ENCODE results near the gene YWHAE.
"Not testable (repeated sequence)": the region's sequence is repeated elsewhere in the genome, so short reads cannot be mapped to it uniquely, and the experiment has no call there.

Gene YWHAE

GRCh38 chr17:1390432-1391367 is 9.3 kb downstream of the YWHAE start:
- H3K36me3 ChIP-seq (ENCODE audit: control insufficient read depth in 5 of 5, insufficient read depth in 5 of 5, low read length in 5 of 5): peaks cover 0 to 4% (median 0%) of the 10 kb centered on the region in 5 donors
- peaks cover 0 to 69% (median 69%) of the 10 kb centered on the region in 5 donors for H3K4me1 ChIP-seq (ENCODE audit: control insufficient read depth in 5 of 5, insufficient read depth in 5 of 5, low read length in 5 of 5)
- H3K27me3 ChIP-seq (ENCODE audit: control insufficient read depth in 5 of 5, insufficient read depth in 4 of 5, low read length in 5 of 5): no peaks in the 10 kb centered on the region
- H3K9ac ChIP-seq (ENCODE audit: low read length in 5 of 5): peak overlapping the region in 3 of 5 donors; percentile 2 to 44 (median 38)
- no peaks in the 10 kb centered on the region for H3K9me3 ChIP-seq (ENCODE audit: control insufficient read depth in 5 of 5, low read length in 5 of 5)
- H3K27ac ChIP-seq (ENCODE audit: low read depth, low read length): peak overlapping the region; percentile 78
- no peak overlapping the region for H3K4me3 ChIP-seq (ENCODE audit: low read depth in 1 of 5, low read length in 5 of 5)

- Histone ChIP-seq H3K27ac (ENCODE audit: low read depth, low read length) (peak overlapping the region; percentile 79), H3K4me1 (ENCODE audit: control insufficient read depth in 5 of 5, insufficient read depth in 5 of 5, low read length in 5 of 5) (peaks cover 0 to 82% (median 69%) of the 10 kb centered on the region in 5 donors)
Observed at GRCh38 chr17:1387490-1388227, 12.4 kb downstream of the YWHAE start.

GRCh38 chr17:1386675-1387190 is 13.3 kb downstream of the YWHAE start:
- H3K9me3 ChIP-seq (ENCODE audit: control insufficient read depth in 5 of 5, low read length in 5 of 5); H3K36me3 ChIP-seq (ENCODE audit: control insufficient read depth in 5 of 5, insufficient read depth in 5 of 5, low read length in 5 of 5); H3K27me3 ChIP-seq (ENCODE audit: control insufficient read depth in 5 of 5, insufficient read depth in 4 of 5, low read length in 5 of 5); H3K4me3 ChIP-seq (ENCODE audit: low read depth in 1 of 5, low read length in 5 of 5); H3K9ac ChIP-seq (ENCODE audit: low read length in 5 of 5): not testable (repeated sequence)
- H3K27ac ChIP-seq (ENCODE audit: low read depth, low read length): peak overlapping the region; percentile 79
- peaks cover 0 to 74% (median 60%) of the 10 kb centered on the region in 5 donors for H3K4me1 ChIP-seq (ENCODE audit: control insufficient read depth in 5 of 5, insufficient read depth in 5 of 5, low read length in 5 of 5)

More at GRCh38 chr17:1387490-1388227, 12.4 kb downstream of the YWHAE start:
- not testable (repeated sequence) for H3K36me3 ChIP-seq (ENCODE audit: control insufficient read depth in 5 of 5, insufficient read depth in 5 of 5, low read length in 5 of 5); H3K9me3 ChIP-seq (ENCODE audit: control insufficient read depth in 5 of 5, low read length in 5 of 5); H3K27me3 ChIP-seq (ENCODE audit: control insufficient read depth in 5 of 5, insufficient read depth in 4 of 5, low read length in 5 of 5); H3K4me3 ChIP-seq (ENCODE audit: low read depth in 1 of 5, low read length in 5 of 5); H3K9ac ChIP-seq (ENCODE audit: low read length in 5 of 5)

DNA sequence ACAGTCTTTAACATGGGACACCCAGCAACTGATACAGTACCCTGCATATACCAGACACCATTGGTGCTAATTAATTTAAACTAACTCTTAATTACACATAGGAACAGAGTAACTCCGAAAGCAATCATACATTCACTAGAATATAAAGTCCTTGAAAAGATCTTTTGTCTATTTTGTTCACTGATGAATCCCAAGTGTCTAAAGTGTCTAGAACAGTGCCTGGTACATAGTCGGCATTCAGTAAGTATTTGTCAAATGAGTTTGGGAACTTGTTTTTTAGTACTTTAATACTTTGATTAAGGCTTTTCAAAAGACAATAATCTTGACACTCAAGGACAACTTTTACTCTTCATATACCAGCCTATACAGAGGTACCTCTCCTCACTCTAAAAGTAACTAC is 13.8 kb downstream of the YWHAE start:
- H3K27ac ChIP-seq (ENCODE audit: low read depth, low read length): peak overlapping the region; percentile 79
- H3K9ac ChIP-seq (ENCODE audit: low read length in 5 of 5): no peak overlapping the region
- no peaks in the 10 kb centered on the region for H3K27me3 ChIP-seq (ENCODE audit: control insufficient read depth in 5 of 5, insufficient read depth in 4 of 5, low read length in 5 of 5)
- H3K36me3 ChIP-seq (ENCODE audit: control insufficient read depth in 5 of 5, insufficient read depth in 5 of 5, low read length in 5 of 5): no peaks in the 10 kb centered on the region
- no peak overlapping the region for H3K4me3 ChIP-seq (ENCODE audit: low read depth in 1 of 5, low read length in 5 of 5)
- H3K4me1 ChIP-seq (ENCODE audit: control insufficient read depth in 5 of 5, insufficient read depth in 5 of 5, low read length in 5 of 5): peaks cover 0 to 73% (median 60%) of the 10 kb centered on the region in 5 donors
- no peaks in the 10 kb centered on the region for H3K9me3 ChIP-seq (ENCODE audit: control insufficient read depth in 5 of 5, low read length in 5 of 5)

GRCh38 chr17:1385861-1386260 is 14.2 kb downstream of the YWHAE start:
- no peak overlapping the region for H3K9ac ChIP-seq (ENCODE audit: low read length in 5 of 5)
- H3K4me1 ChIP-seq (ENCODE audit: control insufficient read depth in 5 of 5, insufficient read depth in 5 of 5, low read length in 5 of 5): peaks cover 0 to 73% (median 60%) of the 10 kb centered on the region in 5 donors
- H3K4me3 ChIP-seq (ENCODE audit: low read depth in 1 of 5, low read length in 5 of 5): no peak overlapping the region
- H3K9me3 ChIP-seq (ENCODE audit: control insufficient read depth in 5 of 5, low read length in 5 of 5): no peaks in the 10 kb centered on the region
- no peaks in the 10 kb centered on the region for H3K27me3 ChIP-seq (ENCODE audit: control insufficient read depth in 5 of 5, insufficient read depth in 4 of 5, low read length in 5 of 5)
- peak overlapping the region; percentile 79 for H3K27ac ChIP-seq (ENCODE audit: low read depth, low read length)
- H3K36me3 ChIP-seq (ENCODE audit: control insufficient read depth in 5 of 5, insufficient read depth in 5 of 5, low read length in 5 of 5): no peaks in the 10 kb centered on the region

- no peaks in the 10 kb centered on the region for H3K36me3 ChIP-seq (ENCODE audit: control insufficient read depth in 5 of 5, insufficient read depth in 5 of 5, low read length in 5 of 5)
- H3K27me3 ChIP-seq (ENCODE audit: control insufficient read depth in 5 of 5, insufficient read depth in 4 of 5, low read length in 5 of 5): no peaks in the 10 kb centered on the region
- H3K4me1 ChIP-seq (ENCODE audit: control insufficient read depth in 5 of 5, insufficient read depth in 5 of 5, low read length in 5 of 5): peaks cover 3 to 73% (median 60%) of the 10 kb centered on the region in 5 donors
- H3K9ac ChIP-seq (ENCODE audit: low read length in 5 of 5): no peak overlapping the region
- H3K9me3 ChIP-seq (ENCODE audit: control insufficient read depth in 5 of 5, low read length in 5 of 5): no peaks in the 10 kb centered on the region
- H3K27ac ChIP-seq (ENCODE audit: low read depth, low read length): peak overlapping the region; percentile 79
- no peak overlapping the region for H3K4me3 ChIP-seq (ENCODE audit: low read depth in 1 of 5, low read length in 5 of 5)
Observed at GRCh38 chr17:1384905-1385435, 15.1 kb downstream of the YWHAE start.

- no peak overlapping the region for H3K9ac ChIP-seq (ENCODE audit: low read length in 5 of 5)
Observed at GRCh38 chr17:1379930-1380313, 20.1 kb downstream of the YWHAE start.

DNA sequence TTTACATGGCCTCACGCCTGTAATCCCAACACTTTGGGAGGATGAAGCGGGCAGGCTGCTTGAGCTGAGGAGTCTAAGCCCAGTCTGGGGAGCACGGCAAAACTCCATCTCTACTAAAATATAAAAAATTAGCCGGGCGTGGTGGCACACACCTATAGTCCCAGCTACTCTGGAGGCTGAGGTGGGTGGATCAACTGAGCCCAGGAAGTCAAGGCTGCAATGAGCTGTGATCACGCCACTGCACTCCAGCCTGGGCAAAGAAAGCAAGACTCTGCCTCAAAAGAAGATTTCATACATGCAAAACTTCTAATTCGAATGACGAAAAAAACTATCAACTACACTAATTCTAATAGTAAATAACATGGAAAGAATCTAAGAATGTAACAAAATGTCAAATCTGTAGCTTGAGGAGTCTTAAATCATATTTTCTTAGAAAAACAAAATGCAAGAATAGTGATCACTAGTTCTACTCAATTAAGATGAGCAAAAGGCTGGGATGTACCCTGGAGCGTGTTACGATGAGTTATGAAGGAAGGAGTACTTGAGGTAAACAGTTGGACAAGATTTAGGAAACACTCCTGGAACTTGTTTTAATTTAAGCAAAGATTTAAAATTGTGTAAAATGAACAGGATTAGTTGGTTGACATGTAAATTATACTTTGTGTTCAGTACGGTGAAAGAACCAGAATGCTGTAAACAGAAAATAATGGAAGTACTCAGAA is 20.7 kb downstream of the YWHAE start:
- no peak overlapping the region for H3K4me3 ChIP-seq (ENCODE audit: low read depth in 1 of 5, low read length in 5 of 5)
- H3K9me3 ChIP-seq (ENCODE audit: control insufficient read depth in 5 of 5, low read length in 5 of 5): no peaks in the 10 kb centered on the region
- H3K4me1 ChIP-seq (ENCODE audit: control insufficient read depth in 5 of 5, insufficient read depth in 5 of 5, low read length in 5 of 5): peaks cover 10 to 87% (median 75%) of the 10 kb centered on the region in 5 donors
- H3K36me3 ChIP-seq (ENCODE audit: control insufficient read depth in 5 of 5, insufficient read depth in 5 of 5, low read length in 5 of 5): peaks cover 0 to 2% (median 0%) of the 10 kb centered on the region in 5 donors
- no peaks in the 10 kb centered on the region for H3K27me3 ChIP-seq (ENCODE audit: control insufficient read depth in 5 of 5, insufficient read depth in 4 of 5, low read length in 5 of 5)
- peak overlapping the region; percentile 67 for H3K27ac ChIP-seq (ENCODE audit: low read depth, low read length)
- H3K9ac ChIP-seq (ENCODE audit: low read length in 5 of 5): no peak overlapping the region

More at GRCh38 chr17:1379930-1380313, 20.1 kb downstream of the YWHAE start:
- H3K36me3 ChIP-seq (ENCODE audit: control insufficient read depth in 5 of 5, insufficient read depth in 5 of 5, low read length in 5 of 5): peaks cover 0 to 2% (median 0%) of the 10 kb centered on the region in 5 donors
- H3K9me3 ChIP-seq (ENCODE audit: control insufficient read depth in 5 of 5, low read length in 5 of 5): no peaks in the 10 kb centered on the region
- H3K4me3 ChIP-seq (ENCODE audit: low read depth in 1 of 5, low read length in 5 of 5): no peak overlapping the region
- peaks cover 10 to 88% (median 77%) of the 10 kb centered on the region in 5 donors for H3K4me1 ChIP-seq (ENCODE audit: control insufficient read depth in 5 of 5, insufficient read depth in 5 of 5, low read length in 5 of 5)
- peak overlapping the region; percentile 67 for H3K27ac ChIP-seq (ENCODE audit: low read depth, low read length)
- no peaks in the 10 kb centered on the region for H3K27me3 ChIP-seq (ENCODE audit: control insufficient read depth in 5 of 5, insufficient read depth in 4 of 5, low read length in 5 of 5)

DNA sequence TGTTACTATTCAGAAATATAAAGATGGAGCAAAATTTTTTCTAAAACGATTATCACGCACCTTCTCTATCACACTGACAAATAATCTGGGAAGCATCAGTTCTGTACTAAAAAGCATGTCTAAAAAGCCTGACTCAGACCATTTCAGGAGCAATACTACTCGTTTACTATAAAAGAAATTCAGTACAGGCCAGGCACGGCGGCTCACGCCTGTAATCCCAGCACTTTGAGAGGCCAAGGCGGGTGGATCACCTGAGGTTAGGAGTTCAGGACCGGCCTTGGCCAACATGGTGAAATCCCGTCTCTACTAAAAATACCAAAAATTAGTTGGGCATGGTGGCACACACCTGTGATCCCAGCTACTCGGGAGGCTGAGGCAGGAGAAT is 21.6 kb downstream of the YWHAE start:
- H3K27ac ChIP-seq (ENCODE audit: low read depth, low read length): peak overlapping the region; percentile 67
- not testable (repeated sequence) for H3K4me3 ChIP-seq (ENCODE audit: low read depth in 1 of 5, low read length in 5 of 5); H3K9me3 ChIP-seq (ENCODE audit: control insufficient read depth in 5 of 5, low read length in 5 of 5); H3K27me3 ChIP-seq (ENCODE audit: control insufficient read depth in 5 of 5, insufficient read depth in 4 of 5, low read length in 5 of 5); H3K9ac ChIP-seq (ENCODE audit: low read length in 5 of 5); H3K36me3 ChIP-seq (ENCODE audit: control insufficient read depth in 5 of 5, insufficient read depth in 5 of 5, low read length in 5 of 5)
- H3K4me1 ChIP-seq (ENCODE audit: control insufficient read depth in 5 of 5, insufficient read depth in 5 of 5, low read length in 5 of 5): peaks cover 16 to 89% (median 79%) of the 10 kb centered on the region in 5 donors
